ENCODE measurements around the gene ALPI. TPM values are rescaled to one million over a fixed set of nuclear protein-coding genes. Genes with fewer than 3 reads are reported as not detected.

ALPI gene
- total and polyA plus RNA-seq, 12 donors: not detected

- intact Hi-C loops (cut with DNase I): no loop called here
- WGBS, 2 donors: 82 to 84% methylated on average over 2 of the region's 2 CpGs
- peaks cover 0 to 73% (median 35%) of the 10 kb centered on the region in 7 donors for H3K27me3 ChIP-seq
- TF ChIP-seq, protein P1, sequence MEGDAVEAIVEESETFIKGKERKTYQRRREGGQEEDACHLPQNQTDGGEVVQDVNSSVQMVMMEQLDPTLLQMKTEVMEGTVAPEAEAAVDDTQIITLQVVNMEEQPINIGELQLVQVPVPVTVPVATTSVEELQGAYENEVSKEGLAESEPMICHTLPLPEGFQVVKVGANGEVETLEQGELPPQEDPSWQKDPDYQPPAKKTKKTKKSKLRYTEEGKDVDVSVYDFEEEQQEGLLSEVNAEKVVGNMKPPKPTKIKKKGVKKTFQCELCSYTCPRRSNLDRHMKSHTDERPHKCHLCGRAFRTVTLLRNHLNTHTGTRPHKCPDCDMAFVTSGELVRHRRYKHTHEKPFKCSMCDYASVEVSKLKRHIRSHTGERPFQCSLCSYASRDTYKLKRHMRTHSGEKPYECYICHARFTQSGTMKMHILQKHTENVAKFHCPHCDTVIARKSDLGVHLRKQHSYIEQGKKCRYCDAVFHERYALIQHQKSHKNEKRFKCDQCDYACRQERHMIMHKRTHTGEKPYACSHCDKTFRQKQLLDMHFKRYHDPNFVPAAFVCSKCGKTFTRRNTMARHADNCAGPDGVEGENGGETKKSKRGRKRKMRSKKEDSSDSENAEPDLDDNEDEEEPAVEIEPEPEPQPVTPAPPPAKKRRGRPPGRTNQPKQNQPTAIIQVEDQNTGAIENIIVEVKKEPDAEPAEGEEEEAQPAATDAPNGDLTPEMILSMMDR (IDR thresholded peaks at IDR 0.05): no peak
- DNase-seq (no peak), ATAC-seq (no peak)
- H3K27ac ChIP-seq: no peak overlapping the region
- no peak overlapping the region for H3K4me3 ChIP-seq
- peaks cover 0 to 10% (median 0%) of the 10 kb centered on the region in 11 donors for H3K9me3 ChIP-seq
- H3K4me1 ChIP-seq: no peaks in the 10 kb centered on the region
- no peaks in the 10 kb centered on the region for H3K36me3 ChIP-seq
These were observed 20.1 kb downstream of the ALPI start for GRCh38 chr2:232476045-232476444.

- Histone ChIP-seq H3K4me1 (no peaks in the 10 kb centered on the region), H3K27ac (no peak overlapping the region), H3K4me3 (no peak overlapping the region), H3K36me3 (no peaks in the 10 kb centered on the region), H3K9me3 (peaks cover 0 to 8% (median 0%) of the 10 kb centered on the region in 11 donors), H3K27me3 (peaks cover 0 to 80% (median 38%) of the 10 kb centered on the region in 7 donors)
- no peak for ATAC-seq
- 93 to 98% methylated on average over 7 of the region's 7 CpGs for WGBS, 2 donors
- intact Hi-C loops (cut with DNase I): no loop called here
- TF ChIP-seq, protein P1 (IDR thresholded peaks at IDR 0.05): no peak
- no peak for DNase-seq
These were observed 20.8 kb downstream of the ALPI start for GRCh38 chr2:232476791-232477190.

GRCh38 chr2:232477751-232478510 is 22.0 kb downstream of the ALPI start:
- WGBS, 2 donors: 90% methylated on average over 13 of the region's 13 CpGs
- Histone ChIP-seq H3K36me3 (no peaks in the 10 kb centered on the region), H3K27me3 (peaks cover 0 to 86% (median 43%) of the 10 kb centered on the region in 7 donors), H3K9me3 (no peaks in the 10 kb centered on the region), H3K4me3 (no peak overlapping the region), H3K27ac (no peak overlapping the region), H3K4me1 (no peaks in the 10 kb centered on the region)
- intact Hi-C loops (cut with DNase I): no loop called here
- no peak for ATAC-seq
- no peak for DNase-seq
- TF ChIP-seq, protein P1 (IDR thresholded peaks at IDR 0.05): no peak

GRCh38 chr2:232478571-232479340 is 22.8 kb downstream of the ALPI start:
- 65 to 70% methylated on average over 19 of the region's 19 CpGs for WGBS, 2 donors
- TF ChIP-seq, protein P1 (IDR thresholded peaks at IDR 0.05): no peak
- no peaks in the 10 kb centered on the region for H3K9me3 ChIP-seq
- DNase-seq: no peak
- H3K4me3 ChIP-seq: no peak overlapping the region
- H3K4me1 ChIP-seq: no peaks in the 10 kb centered on the region
- H3K27ac ChIP-seq: no peak overlapping the region
- peaks cover 0 to 86% (median 51%) of the 10 kb centered on the region in 7 donors for H3K27me3 ChIP-seq
- intact Hi-C loops (cut with DNase I): no loop called here
- no peaks in the 10 kb centered on the region for H3K36me3 ChIP-seq
- no peak for ATAC-seq

All from heart right ventricle (tissue), 16 donors.